ENCODE measurements around the gene DUSP28.

DUSP28 gene

DNA sequence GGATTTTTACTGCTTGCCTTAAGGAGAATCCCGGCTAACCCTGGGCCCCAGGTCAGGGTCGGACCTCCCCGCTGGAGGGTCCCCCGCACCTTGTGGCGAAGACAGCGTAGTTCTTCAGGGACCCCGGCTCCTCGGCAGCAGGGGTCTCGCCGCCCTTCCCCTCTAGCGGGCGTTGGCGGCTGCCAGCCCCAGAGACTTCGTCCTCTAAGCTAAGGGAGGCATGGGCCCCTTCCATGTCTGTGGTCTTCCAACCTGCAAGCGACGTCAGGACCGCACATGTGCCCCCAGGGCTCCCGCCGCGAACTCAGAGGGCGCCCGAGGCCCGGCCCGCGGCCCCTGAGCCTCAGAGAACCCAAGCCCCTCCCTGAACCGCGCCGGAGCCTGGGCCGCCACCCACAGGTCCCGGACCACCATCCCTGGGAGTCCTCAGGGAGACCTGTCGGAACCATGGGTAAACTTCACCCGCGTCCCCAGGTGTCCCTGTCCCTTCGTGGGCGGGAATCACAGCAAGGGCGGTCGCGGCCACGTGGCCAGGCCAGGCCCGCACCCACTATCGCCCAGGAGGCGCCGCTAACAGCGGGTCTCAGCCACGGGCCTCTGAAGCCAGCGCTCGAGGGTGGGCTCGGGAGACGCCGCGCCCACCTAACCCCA lies 2.9 kb upstream of the DUSP28 start (continued):
- TF ChIP-seq, protein P1, sequence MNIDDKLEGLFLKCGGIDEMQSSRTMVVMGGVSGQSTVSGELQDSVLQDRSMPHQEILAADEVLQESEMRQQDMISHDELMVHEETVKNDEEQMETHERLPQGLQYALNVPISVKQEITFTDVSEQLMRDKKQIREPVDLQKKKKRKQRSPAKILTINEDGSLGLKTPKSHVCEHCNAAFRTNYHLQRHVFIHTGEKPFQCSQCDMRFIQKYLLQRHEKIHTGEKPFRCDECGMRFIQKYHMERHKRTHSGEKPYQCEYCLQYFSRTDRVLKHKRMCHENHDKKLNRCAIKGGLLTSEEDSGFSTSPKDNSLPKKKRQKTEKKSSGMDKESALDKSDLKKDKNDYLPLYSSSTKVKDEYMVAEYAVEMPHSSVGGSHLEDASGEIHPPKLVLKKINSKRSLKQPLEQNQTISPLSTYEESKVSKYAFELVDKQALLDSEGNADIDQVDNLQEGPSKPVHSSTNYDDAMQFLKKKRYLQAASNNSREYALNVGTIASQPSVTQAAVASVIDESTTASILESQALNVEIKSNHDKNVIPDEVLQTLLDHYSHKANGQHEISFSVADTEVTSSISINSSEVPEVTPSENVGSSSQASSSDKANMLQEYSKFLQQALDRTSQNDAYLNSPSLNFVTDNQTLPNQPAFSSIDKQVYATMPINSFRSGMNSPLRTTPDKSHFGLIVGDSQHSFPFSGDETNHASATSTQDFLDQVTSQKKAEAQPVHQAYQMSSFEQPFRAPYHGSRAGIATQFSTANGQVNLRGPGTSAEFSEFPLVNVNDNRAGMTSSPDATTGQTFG (tag by site-specific recombination; IDR thresholded peaks at IDR 0.05; ENCODE audit: borderline replicate concordance), result no peak
- TF ChIP-seq ZNF302 (tag by site-specific recombination; IDR thresholded peaks at IDR 0.05; ENCODE audit: low read depth) (no peak), ZNF223 (tag by site-specific recombination; IDR thresholded peaks at IDR 0.05) (no peak), KLF16 (tag by site-specific recombination; IDR thresholded peaks at IDR 0.05) (no peak), ZNF521 (tag by site-specific recombination; IDR thresholded peaks at IDR 0.05) (no peak), ZNF24 (tag by site-specific recombination; IDR thresholded peaks at IDR 0.05) (no peak), SP7 (tag by site-specific recombination; IDR thresholded peaks at IDR 0.05) (no peak)
- TF ChIP-seq, protein P2, sequence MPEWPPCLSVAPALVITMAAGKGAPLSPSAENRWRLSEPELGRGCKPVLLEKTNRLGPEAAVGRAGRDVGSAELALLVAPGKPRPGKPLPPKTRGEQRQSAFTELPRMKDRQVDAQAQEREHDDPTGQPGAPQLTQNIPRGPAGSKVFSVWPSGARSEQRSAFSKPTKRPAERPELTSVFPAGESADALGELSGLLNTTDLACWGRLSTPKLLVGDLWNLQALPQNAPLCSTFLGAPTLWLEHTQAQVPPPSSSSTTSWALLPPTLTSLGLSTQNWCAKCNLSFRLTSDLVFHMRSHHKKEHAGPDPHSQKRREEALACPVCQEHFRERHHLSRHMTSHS (tag by site-specific recombination; IDR thresholded peaks at IDR 0.05), result no peak

GRCh38 chr2:240557808-240558207 lies 2.3 kb upstream of the DUSP28 start, which contains the start of gene ANKMY1:
Gene ANKMY1, minus strand, starts transcription at chr2:240557988. Its CDS starts 653 bp downstream, at chr2:240557335.
- no peak within 1 kb of the TSS for H3K27ac ChIP-seq (ENCODE audit: extremely low read depth, low read depth, low read length)
- H3K36me3 ChIP-seq (ENCODE audit: control insufficient read depth in 2 of 2, insufficient read depth in 1 of 2, low read length in 2 of 2), result peaks cover 0 to 27% of the 10 kb centered on the region in 2 experiments; a peak in 1 of 3 replicates
- H3K4me1 ChIP-seq (ENCODE audit: control insufficient read depth, insufficient read depth, low read length), result peaks cover 5% of the 10 kb centered on the region
- CTCF ChIA-PET, result interaction anchor here (0.6 kb wide), 2 partner anchors 9 to 865 kb away, joined by 3 read pairs; no protein-coding TSS in a partner anchor
- no peak for TF ChIP-seq ZNF311 (tag by site-specific recombination; IDR thresholded peaks at IDR 0.05; ENCODE audit: borderline replicate concordance)
- peak; percentile 56; the same call in 1 of the 2 replicates for TF ChIP-seq KLF8 (tag by site-specific recombination; IDR thresholded peaks at IDR 0.05)
- no peak for TF ChIP-seq ATF2 (tag by site-specific recombination; IDR thresholded peaks at IDR 0.05; ENCODE audit: low read depth)
- TF ChIP-seq ELK4 (IDR thresholded peaks at IDR 0.05; ENCODE audit: borderline replicate concordance, low read depth, low read length), result no peak
- TF ChIP-seq WT1 (tag by site-specific recombination; IDR thresholded peaks at IDR 0.05), result no peak
- TF ChIP-seq ZNF350 (tag by site-specific recombination; IDR thresholded peaks at IDR 0.05), result no peak
- TF ChIP-seq ZNF529 (tag by site-specific recombination; IDR thresholded peaks at IDR 0.05; ENCODE audit: insufficient replicate concordance), result no peak
- no peak within 1 kb of the TSS for H3K4me3 ChIP-seq (ENCODE audit: low read depth, low read length)
- POLR2A ChIA-PET, result interaction anchor here (0.6 kb wide), 1 partner anchor 28 kb away, joined by 3 read pairs; no protein-coding TSS in a partner anchor
- H3K9me3 ChIP-seq (ENCODE audit: control insufficient read depth, insufficient read depth, low read depth, low read length), result no peaks in the 10 kb centered on the region

DNA sequence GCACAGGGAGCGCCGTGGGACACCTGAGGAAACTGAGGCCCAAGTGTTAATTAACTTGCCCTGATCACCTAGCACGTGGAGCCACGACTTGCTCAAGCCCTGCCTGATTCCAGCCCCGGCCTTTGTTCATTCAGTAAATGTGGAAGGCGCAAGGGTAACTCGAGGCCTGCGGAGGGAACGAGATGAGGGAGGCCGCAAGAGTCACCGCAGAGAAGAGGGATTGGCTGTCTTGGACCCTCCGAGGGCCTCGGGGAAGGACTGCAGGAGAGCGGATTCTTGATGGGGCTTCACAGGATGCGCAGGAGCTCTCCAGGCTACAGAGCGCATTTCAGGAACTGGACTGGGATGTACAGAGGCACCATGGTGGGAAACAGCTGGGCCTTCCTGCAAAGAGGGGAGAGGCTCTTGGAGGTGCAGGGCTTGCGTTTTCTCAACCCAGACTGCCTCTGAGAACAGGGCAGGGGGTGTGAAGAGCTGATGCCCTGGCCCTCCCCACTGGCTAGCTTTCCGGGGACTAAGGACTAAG lies 1.9 kb upstream of the DUSP28 start:
- Histone ChIP-seq H3K4me3 (ENCODE audit: low read depth, low read length) (no peak overlapping the region), H3K4me1 (ENCODE audit: control insufficient read depth, insufficient read depth, low read length) (peaks cover 5% of the 10 kb centered on the region), H3K36me3 (ENCODE audit: control insufficient read depth in 2 of 2, insufficient read depth in 1 of 2, low read length in 2 of 2) (peaks cover 0 to 27% of the 10 kb centered on the region in 2 experiments; a peak in 1 of 3 replicates), H3K27ac (ENCODE audit: extremely low read depth, low read depth, low read length) (no peak overlapping the region), H3K9me3 (ENCODE audit: control insufficient read depth, insufficient read depth, low read depth, low read length) (no peaks in the 10 kb centered on the region)
- POLR2A ChIA-PET, result interaction anchor here (0.6 kb wide), 1 partner anchor 28 kb away, joined by 3 read pairs; no protein-coding TSS in a partner anchor
- CTCF ChIA-PET, result no interaction called here
- TF ChIP-seq ZIC2 (tag by site-specific recombination; IDR thresholded peaks at IDR 0.05), result 0 out of 2 replicates have a peak, but pooled peaks have one; percentile 20
- TF ChIP-seq ZFP3 (tag by site-specific recombination; IDR thresholded peaks at IDR 0.05; ENCODE audit: low read depth), result peak; percentile 61; the same call in 1 of the 2 replicates
- no peak for TF ChIP-seq ZNF544 (tag by site-specific recombination; IDR thresholded peaks at IDR 0.05)

Data from HEK293 (cell line).